ENCODE results near the gene CNTN4.

DNA sequence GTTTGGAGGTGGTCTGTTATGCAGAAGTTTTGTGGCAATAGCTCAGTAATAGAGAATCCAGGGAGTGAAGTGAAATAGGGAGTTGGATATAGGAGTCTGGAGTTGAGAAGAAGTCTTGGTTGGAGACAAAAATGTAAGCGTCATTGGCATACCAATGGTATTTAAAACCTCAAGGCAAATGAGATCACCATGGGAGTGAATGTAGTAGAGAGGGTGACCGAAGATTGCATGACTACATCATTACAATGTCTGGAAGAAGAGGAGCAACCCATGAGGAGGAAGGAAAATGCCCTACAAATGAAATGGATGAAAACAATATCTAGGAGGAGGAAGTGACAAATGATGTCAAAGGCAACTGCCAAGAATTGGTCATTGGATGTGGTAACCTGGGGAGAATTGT, 54.4 kb downstream of the CNTN4 start:
- TF ChIP-seq, protein P1, sequence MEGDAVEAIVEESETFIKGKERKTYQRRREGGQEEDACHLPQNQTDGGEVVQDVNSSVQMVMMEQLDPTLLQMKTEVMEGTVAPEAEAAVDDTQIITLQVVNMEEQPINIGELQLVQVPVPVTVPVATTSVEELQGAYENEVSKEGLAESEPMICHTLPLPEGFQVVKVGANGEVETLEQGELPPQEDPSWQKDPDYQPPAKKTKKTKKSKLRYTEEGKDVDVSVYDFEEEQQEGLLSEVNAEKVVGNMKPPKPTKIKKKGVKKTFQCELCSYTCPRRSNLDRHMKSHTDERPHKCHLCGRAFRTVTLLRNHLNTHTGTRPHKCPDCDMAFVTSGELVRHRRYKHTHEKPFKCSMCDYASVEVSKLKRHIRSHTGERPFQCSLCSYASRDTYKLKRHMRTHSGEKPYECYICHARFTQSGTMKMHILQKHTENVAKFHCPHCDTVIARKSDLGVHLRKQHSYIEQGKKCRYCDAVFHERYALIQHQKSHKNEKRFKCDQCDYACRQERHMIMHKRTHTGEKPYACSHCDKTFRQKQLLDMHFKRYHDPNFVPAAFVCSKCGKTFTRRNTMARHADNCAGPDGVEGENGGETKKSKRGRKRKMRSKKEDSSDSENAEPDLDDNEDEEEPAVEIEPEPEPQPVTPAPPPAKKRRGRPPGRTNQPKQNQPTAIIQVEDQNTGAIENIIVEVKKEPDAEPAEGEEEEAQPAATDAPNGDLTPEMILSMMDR (IDR thresholded peaks at IDR 0.05; ENCODE audit: low read length), result no peak
- TF ChIP-seq EZH2 (IDR thresholded peaks at IDR 0.05; ENCODE audit: borderline replicate concordance, low read length), result no peak
